SK-N-MC (cell line): ENCODE measurements around the gene BRSK2.
"Not testable (repeated sequence)": the region's sequence is repeated elsewhere in the genome, so short reads cannot be mapped to it uniquely, and the experiment has no call there.

Source experiments
- DNase-seq: peaks from one replicate; pipeline ENCODE4 v3.0.0-alpha.2; 2011; ENCODE audit warnings: low read depth, low spot score
- H3K27ac ChIP-seq: fragments of 200-600 bp; sonication (generic); 2 replicates; pipeline ENCODE4 v1.5.1; 2016; ENCODE audit warnings: mixed run types
- H3K36me3 ChIP-seq: fragments of 200-600 bp; sonication (generic); 2 replicates; pipeline ENCODE4 v1.6.1; 2017; ENCODE audit warnings: antibody characterized with exemption, low read length, mixed read lengths; ENCODE audit not compliant: insufficient read depth
- H3K4me3 ChIP-seq: fragments of 200-600 bp; sonication (generic); 2 replicates; pipeline ENCODE4 v1.5.1; 2016
- H3K9ac ChIP-seq: fragments of 200-600 bp; sonication (generic); 2 replicates; pipeline ENCODE4 v1.8.0; 2017; ENCODE audit warnings: mixed run types, mixed read lengths; ENCODE audit not compliant: insufficient read length
- H3K9me3 ChIP-seq: fragments of 200-600 bp; sonication (generic); 2 replicates; pipeline ENCODE4 v1.6.1; 2017; ENCODE audit warnings: low read depth, mild to moderate bottlenecking, antibody characterized with exemption, low read length, moderate library complexity, mixed read lengths
- EZH2 ChIP-seq: fragments of 200-600 bp; sonication (generic); IDR thresholded peaks from one replicate; pipeline ENCODE4 v1.6.1; 2017; ENCODE audit warnings: antibody characterized with exemption
- FOXP2 ChIP-seq: optimal IDR thresholded peaks from 2 replicates; pipeline ENCODE3; 2011; ENCODE audit warnings: mild to moderate bottlenecking, moderate library complexity; ENCODE audit not compliant: insufficient read depth; ENCODE audit errors: extremely low read length, control extremely low read depth
- POLR2AphosphoS5 ChIP-seq: IDR thresholded peaks from 2 replicates; pipeline ENCODE4 v1.6.1; 2012; ENCODE audit warnings: mild to moderate bottlenecking, low read depth, low read length, borderline replicate concordance

Gene BRSK2

GRCh38 chr11:1504138-1504537, 114.4 kb downstream of the BRSK2 start:
- Histone ChIP-seq H3K4me3 (no peak overlapping the region), H3K27ac (no peak overlapping the region), H3K36me3 (no peaks in the 10 kb centered on the region), H3K9ac (no peak overlapping the region), H3K9me3 (no peaks in the 10 kb centered on the region)
- no peak for DNase-seq
- no peak for TF ChIP-seq FOXP2
- TF ChIP-seq EZH2, result no peak
- no peak for TF ChIP-seq POLR2AphosphoS5

DNA sequence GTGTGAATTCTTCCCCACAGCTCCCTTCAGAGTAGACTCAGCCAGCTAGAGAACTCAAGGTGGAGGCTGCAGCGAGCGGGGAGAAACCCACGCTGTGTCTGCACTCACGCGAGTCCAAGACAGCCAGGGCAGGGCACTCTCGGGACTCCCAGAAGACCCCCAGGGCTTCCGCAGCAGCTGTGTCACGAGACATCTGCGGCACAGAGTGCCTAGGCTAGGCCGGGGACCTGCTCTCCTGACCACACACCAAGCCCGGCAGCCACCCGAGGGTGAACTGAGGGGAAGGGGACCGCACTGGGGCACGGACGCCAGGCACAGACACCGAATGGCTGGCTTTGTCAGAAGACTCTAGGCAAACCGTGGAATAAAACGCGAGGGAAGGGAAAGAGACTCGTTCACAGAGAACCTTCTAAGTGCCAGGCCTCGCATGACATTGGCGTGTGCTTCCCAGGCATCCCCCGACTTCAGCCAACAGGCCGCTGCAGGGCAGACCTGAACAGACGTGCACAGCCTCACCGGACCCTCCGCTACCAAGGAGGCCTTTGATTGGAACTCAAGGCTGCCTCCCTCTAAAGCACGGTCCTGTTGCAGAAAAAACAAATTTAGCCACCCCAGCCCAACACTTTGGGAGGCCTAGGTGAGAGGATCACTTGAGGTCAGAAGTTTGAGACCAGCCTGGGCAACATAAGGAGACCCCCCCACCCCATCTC, 115.0 kb downstream of the BRSK2 start:
- TF ChIP-seq POLR2AphosphoS5 (no peak), FOXP2 (no peak), EZH2 (no peak)
- H3K36me3 ChIP-seq, result no peaks in the 10 kb centered on the region
- H3K27ac ChIP-seq, result no peak overlapping the region
- no peak overlapping the region for H3K9ac ChIP-seq
- no peak for DNase-seq
- H3K4me3 ChIP-seq, result no peak overlapping the region
- H3K9me3 ChIP-seq, result no peaks in the 10 kb centered on the region

DNA sequence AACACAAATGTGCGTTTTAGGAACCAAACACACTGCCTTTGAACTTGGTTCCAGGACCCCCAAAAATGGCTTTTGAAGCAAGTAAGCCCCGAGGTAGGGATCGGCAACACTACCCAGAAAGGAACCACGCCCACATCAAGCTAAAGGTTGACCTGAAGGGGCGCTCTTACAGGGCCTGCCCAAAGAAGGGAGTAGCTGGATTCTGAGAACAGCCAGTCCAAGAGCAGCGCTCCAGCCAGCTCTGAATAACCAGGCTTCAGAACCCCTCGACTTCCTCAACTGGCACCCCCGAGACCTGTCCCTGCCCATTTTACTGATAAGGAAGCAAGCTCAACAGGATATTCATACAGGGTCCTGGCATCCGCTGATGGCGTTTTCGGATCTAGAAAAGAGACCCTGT, 115.7 kb downstream of the BRSK2 start:
- no peak overlapping the region for H3K27ac ChIP-seq
- H3K9ac ChIP-seq, result no peak overlapping the region

GRCh38 chr11:1506981-1507380, 117.2 kb downstream of the BRSK2 start:
- DNase-seq, result no peak
- Histone ChIP-seq H3K27ac (no peak overlapping the region), H3K9ac (no peak overlapping the region), H3K36me3 (no peaks in the 10 kb centered on the region), H3K9me3 (no peaks in the 10 kb centered on the region), H3K4me3 (no peak overlapping the region)
- TF ChIP-seq EZH2 (no peak), POLR2AphosphoS5 (no peak), FOXP2 (no peak)

More for the DNA sequence above, 115.7 kb downstream of the BRSK2 start:
- DNase-seq, result no peak
- no peaks in the 10 kb centered on the region for H3K9me3 ChIP-seq
- no peak overlapping the region for H3K4me3 ChIP-seq
- H3K36me3 ChIP-seq, result no peaks in the 10 kb centered on the region
- no peak for TF ChIP-seq POLR2AphosphoS5
- TF ChIP-seq EZH2, result no peak
- TF ChIP-seq FOXP2, result no peak

DNA sequence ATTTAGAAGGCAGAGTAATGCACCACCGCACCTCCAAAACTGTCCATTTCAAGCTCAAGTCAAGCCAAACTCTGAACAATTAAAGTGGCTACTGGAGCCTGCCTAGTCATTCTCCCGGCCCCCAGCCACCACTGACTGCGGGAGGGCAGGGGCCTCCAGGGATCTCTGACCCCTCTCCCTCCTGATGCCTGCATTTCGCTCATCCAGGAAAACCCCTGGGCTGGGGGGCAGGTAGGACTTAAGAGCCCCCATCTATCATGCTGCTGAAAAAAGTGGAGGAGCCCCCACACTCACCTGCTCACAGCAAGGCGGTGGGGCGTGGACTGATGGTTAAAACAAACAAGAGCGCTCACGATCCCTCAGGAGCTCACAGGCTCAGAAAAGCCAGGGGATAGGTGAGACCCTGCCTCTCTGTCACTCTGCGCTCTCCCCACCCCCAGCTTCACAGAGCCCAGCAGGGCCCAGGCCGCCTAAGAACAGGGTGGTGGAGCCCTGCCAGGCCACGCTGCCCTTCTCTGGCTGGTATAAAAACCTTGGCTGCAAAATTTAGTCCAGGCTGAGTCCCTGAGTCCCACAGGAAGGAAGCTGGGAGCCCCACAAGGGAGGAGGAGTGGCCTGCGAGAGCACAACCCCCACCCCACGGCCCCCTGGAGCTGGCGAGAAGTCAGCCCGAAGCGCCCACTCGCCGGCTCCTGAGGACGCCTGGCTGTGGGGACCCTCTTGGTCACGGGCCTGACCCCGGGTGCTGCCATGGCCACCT, 117.8 kb downstream of the BRSK2 start:
- H3K9me3 ChIP-seq, result no peaks in the 10 kb centered on the region
- TF ChIP-seq FOXP2 (no peak), POLR2AphosphoS5 (no peak), EZH2 (no peak)
- H3K4me3 ChIP-seq, result no peak overlapping the region
- H3K27ac ChIP-seq, result no peak overlapping the region
- H3K9ac ChIP-seq, result no peak overlapping the region
- H3K36me3 ChIP-seq, result no peaks in the 10 kb centered on the region
- no peak for DNase-seq

- TF ChIP-seq POLR2AphosphoS5 (no peak), EZH2 (no peak), FOXP2 (no peak)
- DNase-seq, result no peak
- Histone ChIP-seq H3K4me3 (no peak overlapping the region), H3K36me3 (no peaks in the 10 kb centered on the region), H3K9me3 (no peaks in the 10 kb centered on the region), H3K27ac (no peak overlapping the region), H3K9ac (no peak overlapping the region)
Measured at GRCh38 chr11:1508491-1508891, 118.8 kb downstream of the BRSK2 start.

DNA sequence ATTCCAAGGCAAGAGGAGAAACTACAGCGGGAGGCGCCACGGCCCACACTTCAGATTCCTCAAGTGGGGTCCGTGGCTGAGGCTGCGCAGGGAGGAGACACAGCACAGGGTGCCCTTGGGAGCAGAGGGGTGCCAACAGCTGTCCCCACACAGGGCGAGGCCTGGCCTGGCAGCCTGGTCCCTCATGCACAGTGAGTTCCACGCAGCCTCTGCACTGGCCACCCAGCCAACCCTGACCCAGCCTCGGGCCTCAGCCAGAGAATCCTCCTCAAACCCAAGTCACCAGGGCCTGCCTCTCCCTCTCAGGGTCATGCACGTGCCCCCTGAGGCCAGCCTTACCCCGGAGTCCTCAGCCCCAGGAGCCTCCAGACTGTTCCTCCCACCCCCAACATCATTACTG, 119.3 kb downstream of the BRSK2 start:
- DNase-seq, result no peak
- no peak overlapping the region for H3K9ac ChIP-seq
- no peak for TF ChIP-seq FOXP2
- no peak for TF ChIP-seq EZH2
- no peak for TF ChIP-seq POLR2AphosphoS5
- H3K36me3 ChIP-seq, result no peaks in the 10 kb centered on the region
- H3K27ac ChIP-seq, result no peak overlapping the region
- no peaks in the 10 kb centered on the region for H3K9me3 ChIP-seq
- H3K4me3 ChIP-seq, result no peak overlapping the region

DNA sequence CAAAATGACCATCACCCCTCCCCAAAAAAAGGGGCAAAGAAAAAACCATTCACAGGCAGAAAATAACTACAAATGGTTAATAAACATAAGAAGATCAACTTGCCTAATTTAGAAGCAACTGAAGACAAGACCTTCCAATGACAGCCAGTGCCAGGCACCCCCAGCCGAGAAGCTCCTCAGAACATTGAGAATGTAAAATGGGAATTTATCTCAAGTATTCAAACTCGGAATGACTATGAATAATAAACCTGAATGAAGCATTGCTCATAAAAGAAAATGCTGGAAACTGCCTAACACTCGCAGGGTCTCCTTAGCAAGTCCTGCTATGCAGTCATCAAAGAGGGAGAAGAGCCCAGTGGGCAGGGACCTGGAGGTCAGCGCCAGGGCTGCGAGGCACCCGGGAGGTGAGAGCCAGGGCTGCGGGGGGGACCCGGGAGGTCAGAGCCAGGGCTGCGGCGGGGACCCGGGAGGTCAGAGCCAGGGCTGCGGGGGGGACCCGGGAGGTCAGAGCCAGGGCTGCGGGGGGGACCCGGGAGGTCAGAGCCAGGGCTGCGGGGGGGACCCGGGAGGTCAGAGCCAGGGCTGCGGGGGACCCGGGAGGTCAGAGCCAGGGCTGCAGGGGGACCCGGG, 120.0 kb downstream of the BRSK2 start:
- TF ChIP-seq POLR2AphosphoS5 (no peak), EZH2 (no peak), FOXP2 (no peak)
- Histone ChIP-seq H3K9ac (no peak overlapping the region), H3K9me3 (no peaks in the 10 kb centered on the region), H3K36me3 (no peaks in the 10 kb centered on the region), H3K27ac (no peak overlapping the region), H3K4me3 (no peak overlapping the region)
- no peak for DNase-seq

DNA sequence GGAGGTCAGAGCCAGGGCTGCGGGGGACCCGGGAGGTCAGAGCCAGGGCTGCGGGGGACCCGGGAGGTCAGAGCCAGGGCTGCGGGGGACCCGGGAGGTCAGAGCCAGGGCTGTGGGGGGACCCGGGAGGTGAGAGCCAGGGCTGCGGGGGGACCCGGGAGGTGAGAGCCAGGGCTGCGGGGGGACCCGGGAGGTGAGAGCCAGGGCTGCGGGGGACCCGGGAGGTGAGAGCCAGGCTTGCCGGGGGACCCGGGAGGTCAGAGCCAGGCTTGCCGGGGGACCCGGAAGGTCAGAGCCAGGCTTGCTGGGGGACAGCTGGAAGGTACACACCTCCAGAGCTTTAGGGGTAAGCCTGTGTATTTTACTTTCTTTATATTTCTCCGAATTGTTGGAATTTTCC, 120.6 kb downstream of the BRSK2 start:
- not testable (repeated sequence) for H3K9ac ChIP-seq, H3K36me3 ChIP-seq, H3K27ac ChIP-seq, H3K4me3 ChIP-seq, DNase-seq, H3K9me3 ChIP-seq
